Mononuclear cell (primary cell): ENCODE results near the gene FGFR4. TPM values are rescaled to one million over a fixed set of nuclear protein-coding genes. Genes with fewer than 3 reads are reported as not detected.

Experiments
- H3K27me3 ChIP-seq: 2 replicates; pipeline ENCODE4 v1.6.0; 2011; ENCODE audit warnings: low read length, control low read depth; ENCODE audit not compliant: insufficient read depth
- H3K4me1 ChIP-seq: 2 replicates; pipeline ENCODE4 v1.5.1; 2011; ENCODE audit warnings: mild to moderate bottlenecking, low read length, control low read depth; ENCODE audit not compliant: insufficient read depth
- H3K4me3 ChIP-seq: 2 replicates; pipeline ENCODE4 v1.5.1; 2011; ENCODE audit warnings: mild to moderate bottlenecking, low read length, moderate library complexity
- H3K9me3 ChIP-seq: 2 replicates; pipeline ENCODE4 v1.5.1; 2011; ENCODE audit warnings: low read depth, mild to moderate bottlenecking, control low read depth, low read length
- total RNA-seq: library from RNA; depleted of rRNA; stranded (reverse); fragments of >200 nt; gene quantifications from one replicate; pipeline ENCODE4 v1.2.3, GENCODE V29; 2012

The FGFR4 gene
- total RNA-seq, 1 donor, result 1.2 TPM

- no peak overlapping the region for H3K4me3 ChIP-seq
- no peaks in the 10 kb centered on the region for H3K4me1 ChIP-seq
- H3K27me3 ChIP-seq, result no peaks in the 10 kb centered on the region
- no peaks in the 10 kb centered on the region for H3K9me3 ChIP-seq
Observed at GRCh38 chr5:177107159-177107558, 20.4 kb downstream of the FGFR4 start.

- Histone ChIP-seq H3K4me3 (no peak overlapping the region), H3K27me3 (no peaks in the 10 kb centered on the region), H3K4me1 (peaks cover 12% of the 10 kb centered on the region), H3K9me3 (no peaks in the 10 kb centered on the region)
Observed at GRCh38 chr5:177109810-177110209, 23.1 kb downstream of the FGFR4 start.

- peaks cover 25% of the 10 kb centered on the region for H3K4me1 ChIP-seq
Observed at GRCh38 chr5:177111720-177112394, 25.1 kb downstream of the FGFR4 start.

GRCh38 chr5:177112589-177113220, 26.0 kb downstream of the FGFR4 start:
- H3K9me3 ChIP-seq, result no peaks in the 10 kb centered on the region
- no peak overlapping the region for H3K4me3 ChIP-seq
- peaks cover 31% of the 10 kb centered on the region for H3K4me1 ChIP-seq
- no peaks in the 10 kb centered on the region for H3K27me3 ChIP-seq

More at GRCh38 chr5:177111720-177112394, 25.1 kb downstream of the FGFR4 start:
- Histone ChIP-seq H3K27me3 (no peaks in the 10 kb centered on the region), H3K9me3 (no peaks in the 10 kb centered on the region), H3K4me3 (no peak overlapping the region)

GRCh38 chr5:177113566-177114424, 27.1 kb downstream of the FGFR4 start:
- Histone ChIP-seq H3K9me3 (no peaks in the 10 kb centered on the region), H3K4me3 (no peak overlapping the region), H3K27me3 (no peaks in the 10 kb centered on the region), H3K4me1 (peaks cover 31% of the 10 kb centered on the region)

GRCh38 chr5:177116631-177117373, 30.1 kb downstream of the FGFR4 start:
- Histone ChIP-seq H3K27me3 (no peaks in the 10 kb centered on the region), H3K4me1 (peaks cover 31% of the 10 kb centered on the region), H3K4me3 (no peak overlapping the region), H3K9me3 (no peaks in the 10 kb centered on the region)

GRCh38 chr5:177117441-177118045, 30.8 kb downstream of the FGFR4 start:
- no peak overlapping the region for H3K4me3 ChIP-seq
- no peaks in the 10 kb centered on the region for H3K9me3 ChIP-seq
- H3K4me1 ChIP-seq, result peaks cover 31% of the 10 kb centered on the region
- H3K27me3 ChIP-seq, result no peaks in the 10 kb centered on the region

GRCh38 chr5:177122566-177122965, 35.9 kb downstream of the FGFR4 start:
- no peaks in the 10 kb centered on the region for H3K9me3 ChIP-seq
- no peak overlapping the region for H3K4me3 ChIP-seq
- H3K27me3 ChIP-seq, result no peaks in the 10 kb centered on the region
- H3K4me1 ChIP-seq, result no peaks in the 10 kb centered on the region

GRCh38 chr5:177123789-177124485, 37.2 kb downstream of the FGFR4 start:
- H3K4me3 ChIP-seq, result no peak overlapping the region
- peaks cover 10% of the 10 kb centered on the region for H3K4me1 ChIP-seq
- no peaks in the 10 kb centered on the region for H3K27me3 ChIP-seq

GRCh38 chr5:177124486-177124991, 37.8 kb downstream of the FGFR4 start:
- H3K4me1 ChIP-seq, result peaks cover 16% of the 10 kb centered on the region
- no peaks in the 10 kb centered on the region for H3K27me3 ChIP-seq
- no peaks in the 10 kb centered on the region for H3K9me3 ChIP-seq
- no peak overlapping the region for H3K4me3 ChIP-seq

More at GRCh38 chr5:177123789-177124485, 37.2 kb downstream of the FGFR4 start:
- H3K9me3 ChIP-seq, result no peaks in the 10 kb centered on the region

- Histone ChIP-seq H3K4me1 (peaks cover 16% of the 10 kb centered on the region), H3K9me3 (no peaks in the 10 kb centered on the region), H3K27me3 (no peaks in the 10 kb centered on the region), H3K4me3 (no peak overlapping the region)
Observed at GRCh38 chr5:177126771-177127170, 40.1 kb downstream of the FGFR4 start.

GRCh38 chr5:177128551-177128981, 41.9 kb downstream of the FGFR4 start:
- H3K4me3 ChIP-seq, result no peak overlapping the region

GRCh38 chr5:177130211-177131018, 43.7 kb downstream of the FGFR4 start:
- Histone ChIP-seq H3K4me1 (peaks cover 32% of the 10 kb centered on the region), H3K9me3 (no peaks in the 10 kb centered on the region), H3K27me3 (no peaks in the 10 kb centered on the region), H3K4me3 (no peak overlapping the region)

More at GRCh38 chr5:177128551-177128981, 41.9 kb downstream of the FGFR4 start:
- Histone ChIP-seq H3K27me3 (no peaks in the 10 kb centered on the region), H3K4me1 (peaks cover 21% of the 10 kb centered on the region), H3K9me3 (no peaks in the 10 kb centered on the region)
